ENCODE data around the gene MRGPRX2.

DNA sequence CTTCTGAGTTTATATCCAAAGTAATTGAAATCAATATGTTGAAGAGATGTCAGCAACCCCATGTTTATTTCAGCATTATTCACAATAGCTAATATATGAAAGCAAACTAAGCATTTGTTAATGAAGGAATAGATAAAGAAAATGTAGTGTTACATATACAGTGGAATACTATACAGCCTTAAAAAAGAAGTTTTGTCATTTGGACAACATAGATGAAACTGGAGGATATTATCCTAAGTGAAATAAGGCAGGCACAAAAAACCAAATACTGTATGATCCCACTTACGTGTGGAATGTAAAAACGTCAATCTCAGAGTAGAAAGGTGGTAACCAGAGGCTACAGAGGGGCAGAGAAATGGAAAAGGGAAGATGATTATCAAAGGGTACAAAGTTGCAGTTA, 10.2 kb downstream of the MRGPRX2 start:
- TF ChIP-seq CTCF (IDR thresholded peaks at IDR 0.05 in 2 of 3, conservative IDR thresholded peaks at IDR 0.05 in 1 of 3; ENCODE audit: control insufficient read depth in 2 of 3, extremely low read depth in 1 of 3, insufficient read depth in 1 of 3, low read depth in 3 of 3, low read length in 3 of 3) (no peak), BACH1 (IDR thresholded peaks at IDR 0.05; ENCODE audit: borderline replicate concordance) (no peak), EP300 (IDR thresholded peaks at IDR 0.05; ENCODE audit: borderline replicate concordance in 1 of 2, control insufficient read depth in 1 of 2, low read depth in 2 of 2, low read length in 2 of 2) (no peak), NR2C2 (IDR thresholded peaks at IDR 0.05; ENCODE audit: borderline replicate concordance, control insufficient read depth, insufficient read length, low read depth) (no peak), HDGF (IDR thresholded peaks at IDR 0.05) (no peak), EGR1 (IDR thresholded peaks at IDR 0.05; ENCODE audit: borderline replicate concordance in 1 of 2, low read depth in 2 of 2, low read length in 2 of 2) (no peak)

Data from GM12878 (cell line).